Panc1 (cell line): ENCODE measurements around the gene PDE1A. TPM values are rescaled to one million over a fixed set of nuclear protein-coding genes. Genes with fewer than 3 reads are reported as not detected.

Source experiments
- ATAC-seq: fragments of 200-7000 bp; cut with Tn5 transposase; 2 replicates; pipeline ENCODE4 v1.9.1; 2020; ENCODE audit warnings: mild to moderate bottlenecking, moderate library complexity
- BruUV-seq: library from RNA; stranded (reverse); fragments of 400-500 nt; replicated peaks from 2 replicates; lab custom pipeline; 2021; lab: Mats Ljungman, UMichigan
- CTCF ChIA-PET: fragments of 300-600 bp; sonication (Branson Sonifier 250); formaldehyde crosslinking; loops from one replicate; lab custom pipeline; 2022; ENCODE audit warnings: antibody characterized with exemption; lab: Charles Lee
- POLR2A ChIA-PET: fragments of 300-600 bp; sonication (Branson Sonifier 250); formaldehyde crosslinking; loops from one replicate; lab custom pipeline; 2022; ENCODE audit warnings: antibody characterized with exemption; lab: Charles Lee
- DNase-seq: peaks from one replicate; pipeline ENCODE4 v3.0.0-alpha.2; 2010; ENCODE audit warnings: low read depth, low spot score
- H3K27ac ChIP-seq: 2 replicates; pipeline ENCODE4 v1.5.1; 2011; ENCODE audit warnings: mild to moderate bottlenecking, low read length, inconsistent platforms
- H3K27me3 ChIP-seq: fragments of 200-500 bp; sonication (Bioruptor generic); 2 replicates; pipeline ENCODE4 v1.6.0; 2014; ENCODE audit warnings: low read length, inconsistent platforms; ENCODE audit not compliant: control insufficient read depth, insufficient read depth
- H3K36me3 ChIP-seq: fragments of 200-500 bp; sonication (Bioruptor generic); 2 replicates; pipeline ENCODE4 v1.5.1; 2014; ENCODE audit warnings: inconsistent platforms, mild to moderate bottlenecking, low read length, moderate library complexity; ENCODE audit not compliant: control insufficient read depth, insufficient read depth
- H3K4me1 ChIP-seq: 2 replicates; pipeline ENCODE4 v1.5.1; 2011; ENCODE audit warnings: inconsistent platforms, mild to moderate bottlenecking, low read length, moderate library complexity; ENCODE audit not compliant: control insufficient read depth, insufficient read depth
- H3K4me3 ChIP-seq, 2 experiments: 2 replicates each; pipeline ENCODE4 v1.5.1; 2011 to 2012; ENCODE audit warnings: low read depth in 2 of 2, low read length in 2 of 2, mild to moderate bottlenecking in 2 of 2, inconsistent platforms in 1 of 2, moderate library complexity in 1 of 2
- H3K9me3 ChIP-seq: fragments of 200-500 bp; sonication (Bioruptor generic); 2 replicates; pipeline ENCODE4 v1.5.1; 2014; ENCODE audit warnings: low read depth, mild to moderate bottlenecking, inconsistent platforms, low read length, moderate library complexity; ENCODE audit not compliant: control insufficient read depth, insufficient read depth
- CTCF ChIP-seq: fragments of 450-650 bp; IDR thresholded peaks from 2 replicates; pipeline ENCODE4 v1.5.1; 2017; ENCODE audit warnings: mild to moderate bottlenecking
- POLR2AphosphoS5 ChIP-seq: IDR thresholded peaks from 2 replicates; pipeline ENCODE4 v1.6.1; 2012; ENCODE audit warnings: mild to moderate bottlenecking, low read depth, low read length, moderate library complexity
- REST ChIP-seq, 2 experiments: IDR thresholded peaks; 2 replicates each; pipeline ENCODE4 v1.6.1; 2011 to 2012; ENCODE audit warnings: low read depth in 2 of 2, control low read depth in 1 of 2, low read length in 1 of 2, mild to moderate bottlenecking in 1 of 2, moderate library complexity in 1 of 2; ENCODE audit not compliant: insufficient read depth in 1 of 2
- SIN3A ChIP-seq: IDR thresholded peaks from 2 replicates; pipeline ENCODE4 v1.6.1; 2012; ENCODE audit warnings: low read depth, mild to moderate bottlenecking, low read length, moderate library complexity, borderline replicate concordance; ENCODE audit not compliant: insufficient read depth
- TCF7L2 ChIP-seq: IDR thresholded peaks from 2 replicates; pipeline ENCODE4 v1.6.1; 2011; ENCODE audit warnings: mild to moderate bottlenecking, low read depth, low read length, inconsistent platforms
- in situ Hi-C: cut with HindIII; loops from 2 replicates; pipeline ENCODE4 v1.10.0; 2016; ENCODE audit warnings: low sequenced_read_pairs, low pct_unique_long_range_greater_than_20kb
- intact Hi-C: fragments of 100-400 bp; cut with micrococcal nuclease; formaldehyde crosslinking; loops from one replicate; pipeline ENCODE4 v1.10.0; 2022; ENCODE audit not compliant: unreplicated experiment
- total RNA-seq: library from RNA; stranded (reverse); gene quantifications from one replicate; pipeline ENCODE4 v1.2.1, GENCODE V29; 2021; ENCODE audit not compliant: unreplicated experiment

The PDE1A gene
- total RNA-seq, 1 experiment from 2014 or later = 0.08 TPM

GRCh38 chr2:182265718-182266117, 161.1 kb downstream of the PDE1A start:
- BruUV-seq = no TSS peak
- ChIA-PET POLR2A (no interaction called here), CTCF (no interaction called here)
- intact Hi-C loops (no loop called here), in situ Hi-C loops (no loop called here)
- H3K9me3 ChIP-seq = no peaks in the 10 kb centered on the region
- no peak for DNase-seq
- no peaks in the 10 kb centered on the region for H3K4me1 ChIP-seq
- H3K27ac ChIP-seq = no peak overlapping the region
- TF ChIP-seq CTCF = no peak
- TF ChIP-seq SIN3A = no peak
- TF ChIP-seq POLR2AphosphoS5 = no peak
- TF ChIP-seq TCF7L2 = no peak
- no peak for TF ChIP-seq REST (IDR thresholded peaks at IDR 0.05; ENCODE audit: insufficient read depth in 1 of 2, low read depth in 2 of 2, low read length in 1 of 2)
- H3K4me3 ChIP-seq = no peak overlapping the region
- H3K36me3 ChIP-seq = no peaks in the 10 kb centered on the region
- H3K27me3 ChIP-seq = no peaks in the 10 kb centered on the region
- ATAC-seq = no peak

GRCh38 chr2:182261860-182262387, 164.9 kb downstream of the PDE1A start:
- H3K4me1 ChIP-seq = no peaks in the 10 kb centered on the region
- CTCF ChIA-PET = interaction anchor here (0.6 kb wide), 1 partner anchor 14 kb away, joined by 3 read pairs; no protein-coding TSS in a partner anchor
- no peaks in the 10 kb centered on the region for H3K27me3 ChIP-seq
- BruUV-seq = no TSS peak
- intact Hi-C loops = no loop called here
- no peak for ATAC-seq
- TF ChIP-seq CTCF = no peak
- TF ChIP-seq SIN3A = no peak
- H3K4me3 ChIP-seq = no peak overlapping the region
- H3K9me3 ChIP-seq = no peaks in the 10 kb centered on the region
- H3K36me3 ChIP-seq = no peaks in the 10 kb centered on the region
- H3K27ac ChIP-seq = no peak overlapping the region
- POLR2A ChIA-PET = no interaction called here
- no peak for DNase-seq
- in situ Hi-C loops = no loop called here
